Activated CD4-positive, alpha-beta T cell treated with anti-CD3 and anti-CD28 coated beads, Interleukin-2, Interleukin-4, amounts not matched to agents 100 ng/mL and 50 ng/mL, durations not matched to agents 16 hours and 8 hours (primary cell): ENCODE results near the gene FAM227B.
"Not testable (repeated sequence)": the region's sequence is repeated elsewhere in the genome, so short reads cannot be mapped to it uniquely, and the experiment has no call there.

ENCODE experiments used
- DNase-seq: peaks from one replicate; pipeline ENCODE4 v3.0.0-alpha.2; 2020; ENCODE audit warnings: low spot score

The FAM227B gene

GRCh38 chr15:49610157-49610918 lies 10.3 kb downstream of the FAM227B start:
- DNase-seq = no peak

- no peak for DNase-seq
Measured at GRCh38 chr15:49606594-49606993, 14.0 kb downstream of the FAM227B start.

DNA sequence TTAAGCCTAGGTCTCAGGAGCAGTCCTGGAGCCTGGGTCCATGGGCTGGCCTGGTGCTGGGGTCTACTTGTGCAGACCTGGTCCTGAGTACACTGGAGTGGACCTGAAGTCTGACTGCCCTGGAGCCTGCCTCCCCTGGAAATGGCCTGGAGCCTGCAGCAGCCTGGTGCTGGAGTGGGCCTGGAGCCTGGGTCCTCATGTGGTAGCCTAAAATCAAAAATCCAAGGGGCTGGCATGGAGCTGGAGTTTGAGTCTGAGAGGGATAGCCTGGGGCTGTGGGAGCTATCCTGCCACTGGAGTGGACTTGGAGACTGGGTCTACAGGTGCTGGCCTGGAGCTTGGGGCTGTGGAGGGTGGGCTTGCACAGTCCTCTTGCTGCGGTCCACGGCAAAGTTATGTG lies 15.0 kb downstream of the FAM227B start:
- DNase-seq = no peak

- DNase-seq = no peak
Measured at GRCh38 chr15:49604625-49605409, 15.8 kb downstream of the FAM227B start.

DNA sequence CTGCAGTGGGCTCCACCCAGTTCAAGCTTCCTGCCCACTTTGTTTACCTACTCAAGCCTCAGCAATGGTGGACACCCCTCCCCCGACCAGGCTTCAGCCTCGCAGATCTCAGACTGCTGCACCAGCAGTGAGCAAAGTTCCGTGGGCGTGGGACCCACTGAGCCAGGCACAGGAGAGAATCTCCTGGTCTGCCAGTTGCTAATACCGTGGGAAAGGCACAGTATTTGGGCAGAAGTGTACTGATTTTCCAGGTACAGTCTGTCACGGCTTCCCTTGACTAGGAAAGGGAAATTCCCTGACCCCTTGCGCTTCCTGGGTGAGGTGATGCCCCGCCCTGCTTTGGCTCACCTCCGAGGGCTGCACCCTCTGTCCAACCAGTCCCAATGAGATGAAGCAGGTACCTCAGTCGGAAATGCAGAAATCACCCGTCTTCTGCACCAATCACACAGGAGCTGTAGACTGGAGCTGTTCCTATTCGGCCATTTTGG lies 27.7 kb downstream of the FAM227B start:
- DNase-seq = not testable (repeated sequence)

GRCh38 chr15:49589030-49589429 lies 31.6 kb downstream of the FAM227B start:
- DNase-seq = no peak

- DNase-seq = no peak
Measured at GRCh38 chr15:49573421-49573820, 47.2 kb downstream of the FAM227B start.

DNA sequence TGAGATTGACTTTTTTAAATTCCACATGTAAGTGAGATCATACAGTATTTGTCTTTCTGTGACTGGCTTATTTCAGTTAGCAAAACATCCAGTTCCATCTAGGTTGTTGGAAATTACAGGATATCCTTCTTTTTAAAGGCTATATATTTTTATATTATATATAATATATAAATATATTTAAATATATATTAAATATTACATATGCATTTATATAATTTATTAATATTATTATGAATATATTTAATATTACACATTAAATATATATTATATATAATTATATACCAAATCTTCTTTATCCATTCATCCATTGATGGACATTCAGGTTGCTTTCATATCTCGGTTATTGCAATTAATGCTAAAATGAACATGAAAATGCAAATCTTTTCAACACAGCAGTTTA lies 49.9 kb downstream of the FAM227B start:
- no peak for DNase-seq

DNA sequence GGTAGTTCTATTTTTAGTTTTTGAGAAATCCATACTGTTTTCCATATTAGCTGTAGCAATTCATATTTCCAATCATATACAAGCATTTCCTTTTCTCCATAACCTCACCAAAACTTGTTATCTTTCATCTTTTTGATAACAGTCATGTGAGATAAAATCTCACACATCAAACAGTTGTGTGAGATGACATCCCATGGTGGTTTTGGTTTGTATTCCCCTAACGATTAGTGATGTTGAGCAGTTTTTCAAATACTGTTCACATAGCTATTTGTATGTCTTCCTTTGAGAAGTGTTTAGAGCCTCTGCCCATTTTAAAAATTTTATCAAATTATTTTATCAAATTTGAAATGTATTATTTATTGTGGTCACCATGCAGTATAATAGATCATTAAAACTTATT lies 50.4 kb downstream of the FAM227B start:
- DNase-seq = no peak

GRCh38 chr15:49560045-49560444 lies 60.6 kb downstream of the FAM227B start:
- DNase-seq = no peak

- no peak for DNase-seq
Measured at GRCh38 chr15:49558929-49559328, 61.7 kb downstream of the FAM227B start.

DNA sequence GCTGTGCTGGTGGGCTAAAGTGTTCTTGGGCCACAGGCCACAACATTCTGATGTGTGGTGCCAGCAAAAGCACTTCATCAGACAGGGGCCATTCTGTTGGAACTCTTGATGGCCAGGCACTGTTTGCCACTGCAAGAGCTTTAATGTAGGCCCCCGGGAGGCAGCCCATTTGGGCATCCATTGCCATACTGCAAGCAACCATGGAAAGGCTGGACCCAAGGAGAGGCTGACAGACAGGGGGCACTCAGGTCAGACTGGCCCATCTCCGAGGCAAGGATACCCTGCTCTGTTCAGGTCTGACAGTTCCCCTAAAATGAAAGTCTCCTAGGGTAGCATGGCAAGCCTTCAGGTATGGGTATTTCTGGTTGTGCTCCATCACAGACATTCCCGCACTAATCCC lies 64.2 kb downstream of the FAM227B start:
- no peak for DNase-seq

- DNase-seq = not testable (repeated sequence)
Measured at GRCh38 chr15:49550342-49550741, 70.3 kb downstream of the FAM227B start.

DNA sequence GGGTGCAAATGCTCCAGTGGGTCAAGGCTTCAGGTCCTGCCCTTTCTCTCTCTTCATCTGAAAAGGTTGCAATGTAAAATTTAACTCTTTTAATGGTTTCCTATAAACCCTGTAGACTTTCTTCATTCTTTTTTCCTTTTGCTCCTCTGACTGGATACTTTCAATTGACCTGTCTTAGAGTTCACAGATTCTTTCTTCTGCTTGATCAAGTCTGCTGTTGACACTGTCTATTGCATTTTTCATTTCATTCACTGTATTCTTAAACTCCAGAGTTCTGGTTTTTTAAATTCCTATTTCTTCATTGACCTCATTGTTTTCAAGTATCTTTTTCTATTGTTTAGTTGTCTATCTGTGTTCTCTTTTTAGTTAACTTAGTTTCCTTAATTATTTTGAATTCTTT lies 82.1 kb downstream of the FAM227B start:
- DNase-seq = no peak

DNA sequence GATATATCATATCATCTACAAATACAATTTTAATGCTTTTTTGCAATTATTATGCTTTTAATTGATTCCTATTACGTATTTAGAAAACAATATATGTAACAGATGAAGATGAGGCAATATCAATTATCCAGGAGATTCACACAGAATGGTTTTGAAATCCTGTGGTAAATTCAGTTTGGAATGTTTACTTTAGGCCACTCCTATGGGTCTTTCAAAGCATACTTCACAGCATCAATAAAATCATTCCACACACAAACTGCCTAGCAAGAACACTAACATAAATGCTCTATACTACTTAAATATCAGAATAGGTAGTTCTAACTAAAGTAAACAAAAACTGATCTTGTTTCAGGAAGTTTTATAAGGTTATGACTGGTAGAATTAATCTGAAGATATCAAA lies 90.5 kb downstream of the FAM227B start:
- no peak for DNase-seq

GRCh38 chr15:49528289-49528688 lies 92.3 kb downstream of the FAM227B start:
- no peak for DNase-seq

DNA sequence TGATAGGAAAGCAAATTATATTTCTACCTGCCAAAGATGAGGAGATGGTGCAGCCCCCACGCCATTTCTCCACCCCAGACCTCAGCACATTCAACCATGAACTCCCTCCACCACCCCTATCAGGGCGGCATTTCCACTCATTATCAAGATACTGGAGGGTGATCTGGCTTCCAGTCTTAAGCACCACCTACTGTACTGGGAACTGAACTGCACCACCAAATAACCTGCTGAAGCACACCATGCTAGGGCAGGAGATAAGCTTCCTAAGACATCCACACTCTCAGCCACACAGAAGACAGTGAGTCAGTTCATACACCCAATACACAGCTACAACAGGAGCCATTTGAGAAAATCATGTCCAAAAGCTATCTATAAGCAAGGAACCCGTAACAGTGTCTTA lies 98.8 kb downstream of the FAM227B start:
- no peak for DNase-seq

DNA sequence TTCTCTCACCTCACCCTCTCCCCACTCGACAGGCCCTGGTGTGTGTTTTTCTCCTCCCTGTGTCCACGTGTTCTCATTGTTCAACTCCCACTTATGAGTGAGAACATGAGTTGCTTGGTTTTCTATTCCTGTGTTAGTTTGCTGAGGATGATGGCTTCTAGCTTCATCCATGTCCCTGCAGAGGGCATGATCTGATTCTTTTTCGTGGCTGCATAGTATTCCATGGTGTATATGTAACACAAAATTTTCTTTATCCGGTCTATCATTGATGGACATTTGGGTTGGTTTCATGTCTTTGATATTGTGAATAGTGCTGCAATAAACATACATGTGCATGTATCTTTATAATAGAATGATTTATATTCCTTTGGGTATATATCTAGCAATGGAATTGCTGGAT lies 107.9 kb downstream of the FAM227B start:
- not testable (repeated sequence) for DNase-seq

DNA sequence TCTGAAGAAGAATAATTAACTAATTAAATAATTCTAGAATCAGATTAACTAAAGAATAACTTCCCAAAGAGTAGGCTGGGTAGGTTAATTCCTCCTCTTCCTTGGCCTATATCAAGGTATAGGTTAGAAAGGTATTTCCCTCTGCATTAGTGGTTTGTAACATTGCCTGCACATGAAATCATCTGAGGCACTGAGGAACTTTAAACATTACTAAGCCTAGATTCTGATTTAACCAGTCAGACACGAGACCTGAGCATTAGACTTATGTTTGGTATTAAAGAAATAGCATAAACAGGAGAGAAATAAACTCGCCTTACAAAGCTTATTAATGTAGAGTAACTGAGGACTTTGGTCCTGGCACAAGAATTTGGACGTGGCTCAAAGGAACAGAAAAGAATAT lies 113.4 kb downstream of the FAM227B start:
- no peak for DNase-seq

DNA sequence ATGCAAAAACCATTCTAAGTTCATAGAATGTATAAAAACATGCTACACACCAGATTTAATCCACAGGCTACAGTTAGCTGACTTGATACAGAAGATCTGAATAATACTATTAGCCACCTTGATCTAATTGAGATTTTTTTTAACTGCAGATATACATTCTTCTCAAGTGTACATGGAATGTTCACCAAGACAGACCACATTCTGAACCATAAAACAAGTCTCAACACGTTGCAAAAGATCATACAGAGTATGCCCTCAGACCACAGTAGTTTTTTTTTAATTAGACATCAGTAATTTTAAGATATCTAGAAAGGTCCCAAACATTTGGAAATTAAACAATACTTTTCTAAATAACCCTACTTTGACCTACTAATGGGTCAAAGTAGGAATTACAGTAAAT lies 114.3 kb downstream of the FAM227B start:
- no peak for DNase-seq

DNA sequence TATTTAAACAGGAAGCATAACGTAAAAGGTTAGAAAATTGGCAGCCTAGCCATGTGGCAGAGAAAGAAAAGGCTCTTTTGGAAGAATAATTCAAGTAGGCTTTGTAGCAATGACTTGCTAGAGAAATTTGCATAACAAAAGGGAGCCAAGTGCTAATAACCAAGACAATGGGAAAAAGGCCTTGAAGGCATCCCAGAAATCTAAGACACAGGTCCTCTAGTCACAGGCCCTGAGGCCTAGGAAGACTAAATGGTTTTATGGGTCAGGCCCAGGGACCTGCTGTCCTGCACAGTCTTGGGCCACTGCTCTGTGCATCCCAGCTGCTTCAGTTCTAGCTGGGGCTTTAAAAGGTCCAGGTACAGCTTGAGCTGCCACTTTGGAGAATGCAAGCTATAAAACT lies 119.0 kb downstream of the FAM227B start:
- DNase-seq = no peak

DNA sequence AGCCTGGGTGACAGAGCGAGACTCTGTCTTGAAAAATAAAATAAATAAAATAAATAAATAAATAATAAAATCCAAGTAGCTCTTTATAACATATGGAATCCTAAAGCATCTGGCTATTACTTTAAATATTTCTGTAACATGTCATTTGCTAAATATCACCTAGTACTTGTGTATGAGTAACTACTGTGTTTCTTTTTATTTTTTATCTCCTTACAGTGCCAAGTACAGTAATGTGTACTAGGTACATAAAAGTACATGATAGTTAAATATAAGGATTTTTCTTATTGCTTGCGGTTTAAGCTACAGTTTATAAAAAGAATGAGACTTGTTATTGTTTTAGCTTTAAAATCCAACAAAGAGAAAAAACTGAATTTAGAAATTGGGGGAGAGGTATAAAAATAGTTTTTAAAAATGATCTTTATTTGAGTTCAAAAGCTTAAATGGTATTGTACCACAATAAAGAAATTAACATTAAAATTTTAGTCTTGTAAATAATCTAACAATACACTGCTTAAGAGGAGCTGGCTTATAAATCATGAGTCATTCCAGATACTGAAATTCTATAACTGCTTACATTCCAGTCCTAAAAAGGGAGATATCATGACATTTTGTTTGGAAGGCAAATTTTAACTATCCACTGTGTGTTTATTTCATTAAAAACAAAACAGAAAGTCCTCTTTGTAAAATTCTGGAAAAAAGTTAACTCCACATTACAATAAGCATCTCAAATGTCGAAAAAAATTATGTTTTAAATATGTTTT lies 124.4 kb downstream of the FAM227B start:
- DNase-seq = no peak

GRCh38 chr15:49494842-49495241 lies 125.8 kb downstream of the FAM227B start:
- DNase-seq = no peak
